ENCODE measurements around the gene TMC3. TPM values are rescaled to one million over a fixed set of nuclear protein-coding genes. Genes with fewer than 3 reads are reported as not detected.

Gene TMC3
- total and polyA plus RNA-seq, 9 of the 15 experiments (the other 6 are each of a cell fraction or from before 2014, with no cell fraction given) = 0.01 to 0.14 TPM; not detected in 7

- ATAC-seq (no peak), DNase-seq (ENCODE audit: extremely low read depth in 1 of 4, low spot score in 3 of 4) (no peak), FAIRE-seq (no peak)
- ChIA-PET CTCF (ENCODE audit: low intra/inter-chr PET ratio) (no interaction called here), POLR2A (interaction anchor here (0.7 kb wide), 1 partner anchor 65 kb away, joined by 3 read pairs; no protein-coding TSS in a partner anchor)
- Histone ChIP-seq H3K36me3 (ENCODE audit: control insufficient read depth, insufficient read depth, low read length) (no peaks in the 10 kb centered on the region), H4K20me1 (replicated peaks; ENCODE audit: control insufficient read depth, insufficient read depth, low read length) (no peaks in the 10 kb centered on the region), H3K27me3 (ENCODE audit: control insufficient read depth in 2 of 2, insufficient read depth in 2 of 2, low read length in 2 of 2) (peaks cover 2 to 7% of the 10 kb centered on the region in 2 experiments; a peak in 3 of 5 replicates), H3K9me1 (ENCODE audit: control insufficient read depth, insufficient read depth, low read length) (no peaks in the 10 kb centered on the region), H3K9me3 (replicated peaks; ENCODE audit: control insufficient read depth, insufficient read depth, low read depth, low read length) (no peaks in the 10 kb centered on the region), H3K79me2 (ENCODE audit: control insufficient read depth, insufficient read depth, low read length) (no peaks in the 10 kb centered on the region), H3K4me2 (ENCODE audit: insufficient read depth, low read length) (no peak overlapping the region), H3K4me3 (no peak overlapping the region), H3K4me1 (replicated peaks in 1 of 2; ENCODE audit: control insufficient read depth in 2 of 2, insufficient read depth in 2 of 2, low read length in 2 of 2) (no peaks in the 10 kb centered on the region), H2AFZ (ENCODE audit: low read depth, low read length) (no peak overlapping the region), H3K27ac (ENCODE audit: extremely low read depth, low read depth, low read length) (no peak overlapping the region), H3K9ac (ENCODE audit: insufficient read depth in 1 of 2, low read depth in 2 of 2, low read length in 2 of 2) (no peak overlapping the region)
- in situ Hi-C loops (cut with MboI) = loop anchor here (10.0 kb wide), 1 partner anchor 432 kb away; no protein-coding TSS in a partner anchor
- no peak for TF ChIP-seq HDAC6 (IDR thresholded peaks at IDR 0.05; ENCODE audit: low read depth, low read length)
- no peak for TF ChIP-seq FOS (IDR thresholded peaks at IDR 0.05; ENCODE audit: extremely low read depth, insufficient read length)
- TF ChIP-seq CBX8 (IDR thresholded peaks at IDR 0.05; ENCODE audit: borderline replicate concordance, extremely low read depth, low read depth, low read length, poor library complexity, severe bottlenecking) = no peak
- TF ChIP-seq CTCFL (IDR thresholded peaks at IDR 0.05; ENCODE audit: borderline replicate concordance, insufficient read depth, low read depth, low read length, poor library complexity, severe bottlenecking) = no peak
- no peak for TF ChIP-seq SAP30 (IDR thresholded peaks at IDR 0.05; ENCODE audit: borderline replicate concordance, insufficient read depth, low read depth, low read length, poor library complexity, severe bottlenecking)
- no peak for TF ChIP-seq ZNF445 (CRISPR knock-in tag; IDR thresholded peaks at IDR 0.05; ENCODE audit: low read depth)
- TF ChIP-seq NFE2L1 (tag; IDR thresholded peaks at IDR 0.05; ENCODE audit: borderline replicate concordance, low read depth) = no peak
- TF ChIP-seq ZNF764 (CRISPR knock-in tag; IDR thresholded peaks at IDR 0.05; ENCODE audit: low read depth) = no peak
- TF ChIP-seq U2AF2 (optimal IDR thresholded peaks at IDR 0.05; ENCODE audit: low read depth, low read length) = no peak
- 0% methylated on average over 1 of the region's 1 CpG for WGBS (ENCODE audit: insufficient coverage, low coverage, missing lambda C conversion rate)
- BruUV-seq (replicated peaks) = no TSS peak
- intact Hi-C loops (cut with micrococcal nuclease) = loop anchor here (10.0 kb wide), 1 partner anchor 698 kb away; no protein-coding TSS in a partner anchor
These were observed 33.2 kb upstream of the TMC3 start for GRCh38 chr15:81407176-81407575.
